Neuron (in vitro differentiated cells): ENCODE results near the gene MAN1B1.

Experiments used
- H2AFZ ChIP-seq: one replicate; pipeline ENCODE4 v1.6.1; 2013; ENCODE audit warnings: low read depth, mild to moderate bottlenecking, inconsistent platforms, low read length, moderate library complexity
- H3K27me3 ChIP-seq: one replicate; pipeline ENCODE4 v1.6.1; 2013; ENCODE audit warnings: low read length; ENCODE audit not compliant: insufficient read depth
- H3K36me3 ChIP-seq: one replicate; pipeline ENCODE4 v1.6.1; 2013; ENCODE audit warnings: low read length; ENCODE audit not compliant: insufficient read depth
- H3K4me1 ChIP-seq: one replicate; pipeline ENCODE4 v1.6.1; 2013; ENCODE audit warnings: low read length; ENCODE audit not compliant: insufficient read depth
- H3K4me3 ChIP-seq: 2 replicates; pipeline ENCODE4 v1.5.1; 2013; ENCODE audit warnings: mild to moderate bottlenecking, low read length, moderate library complexity
- H3K9me3 ChIP-seq: one replicate; pipeline ENCODE4 v1.6.1; 2013; ENCODE audit warnings: low read length

MAN1B1 gene

DNA sequence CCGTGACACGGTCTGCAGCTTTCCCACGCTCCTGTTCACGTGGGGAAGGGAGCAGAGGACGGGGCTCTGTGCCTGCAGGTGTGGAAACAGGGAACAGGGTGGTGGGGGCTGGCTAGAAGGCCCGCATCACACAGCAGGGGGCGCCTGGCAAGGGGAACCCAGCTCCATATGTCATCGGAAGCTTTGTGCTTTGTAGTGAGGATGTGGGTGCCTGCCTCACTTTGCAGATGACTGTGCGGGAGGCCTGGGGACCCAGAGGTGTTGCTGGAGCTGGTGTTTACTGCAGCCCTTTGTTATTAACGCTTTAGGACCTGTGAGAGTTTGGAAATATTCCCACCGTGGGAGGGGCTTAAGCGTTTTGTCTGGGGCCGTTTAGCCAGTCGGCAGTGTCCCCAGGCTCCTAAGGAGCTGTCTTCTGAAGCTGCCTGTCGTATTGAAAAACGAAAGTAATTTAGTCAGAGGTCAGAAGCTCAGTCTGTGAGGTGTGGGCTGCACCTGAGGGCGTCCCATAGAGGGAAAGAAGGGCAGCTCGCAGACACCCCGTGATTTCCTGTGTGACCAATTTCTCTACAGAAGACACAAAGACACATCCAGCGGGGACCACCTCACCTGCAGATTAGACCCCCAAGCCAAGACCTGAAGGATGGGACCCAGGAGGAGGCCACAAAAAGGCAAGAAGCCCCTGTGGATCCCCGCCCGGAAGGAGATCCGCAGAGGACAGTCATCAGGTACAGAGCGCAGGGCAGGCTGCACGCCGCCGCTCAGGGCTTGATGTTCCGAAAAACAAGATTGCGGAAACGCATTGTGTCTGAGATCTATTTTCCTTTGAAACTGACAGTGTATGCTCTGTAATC, 9.1 kb downstream of the MAN1B1 start:
- Histone ChIP-seq H3K4me1 (no peaks in the 10 kb centered on the region), H3K4me3 (no peak overlapping the region), H3K9me3 (no peaks in the 10 kb centered on the region), H3K36me3 (peaks cover 48% of the 10 kb centered on the region), H3K27me3 (no peaks in the 10 kb centered on the region), H2AFZ (no peak overlapping the region)

DNA sequence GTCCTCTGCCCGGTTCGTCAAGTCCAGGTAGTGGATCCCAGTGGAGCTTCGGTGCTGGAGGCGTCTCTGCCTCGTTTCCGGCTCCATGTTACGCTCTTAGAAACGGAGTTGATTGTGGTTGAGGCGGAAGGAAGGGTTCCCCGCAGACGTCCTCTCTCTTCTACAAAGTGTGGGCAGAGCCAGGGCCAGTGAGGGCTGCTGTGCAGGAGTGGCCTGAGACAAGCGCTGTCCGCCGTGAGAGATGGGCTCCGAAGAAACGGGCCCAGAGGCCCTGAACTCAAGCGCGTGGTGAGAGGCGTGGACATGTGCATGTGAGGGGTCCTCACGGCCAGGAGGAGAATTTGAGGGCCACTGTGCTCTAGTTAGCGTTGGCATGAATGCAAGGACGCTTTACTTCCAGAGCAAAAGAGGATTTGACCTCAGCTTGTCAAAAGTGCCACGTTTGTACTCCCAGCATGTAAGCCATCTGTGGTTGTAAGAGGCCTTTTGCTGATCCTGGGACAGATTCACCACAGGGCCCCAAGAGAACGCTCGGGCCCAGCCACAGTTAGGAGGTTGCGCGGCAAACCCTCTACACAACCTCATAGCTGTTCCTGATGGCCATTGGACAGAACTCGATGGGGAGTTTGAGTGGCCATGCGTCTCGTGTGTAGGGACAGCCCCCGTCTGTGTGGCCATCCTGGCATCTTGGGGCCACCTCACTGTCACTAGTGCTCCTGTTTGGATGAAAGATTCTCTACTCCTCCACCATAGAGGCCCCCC, 10.2 kb downstream of the MAN1B1 start:
- Histone ChIP-seq H3K27me3 (no peaks in the 10 kb centered on the region), H2AFZ (no peak overlapping the region), H3K36me3 (peaks cover 58% of the 10 kb centered on the region), H3K9me3 (peaks cover 6% of the 10 kb centered on the region), H3K4me1 (no peaks in the 10 kb centered on the region), H3K4me3 (no peak overlapping the region)

DNA sequence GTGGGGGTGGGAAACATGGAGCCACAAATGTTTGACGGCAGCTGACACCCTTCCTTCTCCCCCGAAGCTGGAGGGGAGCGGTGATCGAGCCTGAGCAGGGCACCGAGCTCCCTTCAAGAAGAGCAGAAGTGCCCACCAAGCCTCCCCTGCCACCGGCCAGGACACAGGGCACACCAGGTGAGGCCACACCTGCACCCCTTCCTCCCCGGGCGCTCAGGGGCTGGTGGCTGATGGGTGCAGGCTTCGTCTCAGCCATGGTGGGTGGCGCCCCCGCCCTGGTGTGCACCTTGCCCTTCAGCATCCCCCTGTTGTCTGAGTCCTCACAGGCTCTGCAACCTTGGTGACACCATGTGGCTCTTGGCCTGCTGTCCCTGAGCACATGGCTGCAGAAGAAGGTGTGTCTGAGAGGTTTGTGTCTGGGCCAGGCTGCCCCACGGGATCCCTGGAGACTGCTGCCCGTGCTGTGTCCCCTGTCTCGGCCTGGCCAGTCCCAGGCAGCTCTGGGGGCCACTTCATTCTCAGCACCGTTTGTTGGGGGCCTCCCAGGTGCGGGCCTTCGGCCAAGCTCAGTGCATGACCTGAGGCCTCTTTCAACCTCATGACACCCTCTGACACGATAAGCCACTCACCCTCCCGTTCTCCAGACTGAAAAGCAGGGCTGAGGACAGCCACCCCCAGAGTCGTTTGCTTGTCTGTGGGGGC, 11.1 kb downstream of the MAN1B1 start:
- Histone ChIP-seq H3K4me1 (no peaks in the 10 kb centered on the region), H3K27me3 (no peaks in the 10 kb centered on the region), H3K36me3 (peaks cover 65% of the 10 kb centered on the region), H2AFZ (no peak overlapping the region), H3K4me3 (no peak overlapping the region), H3K9me3 (peaks cover 16% of the 10 kb centered on the region)

DNA sequence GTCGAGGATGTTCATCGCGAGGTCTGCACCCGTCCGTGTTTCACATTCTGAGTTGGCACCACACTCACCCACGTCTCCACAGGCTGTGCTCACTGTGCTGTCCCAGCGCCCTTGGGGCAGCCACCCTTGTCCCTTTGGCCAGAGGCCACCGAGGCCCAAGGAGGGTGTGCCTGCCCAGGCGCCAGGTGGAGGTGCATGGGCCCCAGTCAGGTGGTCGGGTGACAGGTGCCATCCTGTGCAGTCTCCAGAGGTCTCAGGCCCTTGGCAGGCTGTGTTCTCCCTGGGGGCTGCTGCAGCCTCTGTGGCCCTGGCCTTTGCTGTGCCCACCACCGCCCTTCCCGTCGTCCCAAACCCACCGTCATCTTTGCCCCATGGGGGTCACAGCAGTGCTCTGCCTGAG, 12.4 kb downstream of the MAN1B1 start:
- Histone ChIP-seq H3K27me3 (no peaks in the 10 kb centered on the region), H3K4me3 (no peak overlapping the region), H2AFZ (no peak overlapping the region), H3K36me3 (peaks cover 76% of the 10 kb centered on the region), H3K4me1 (no peaks in the 10 kb centered on the region), H3K9me3 (peaks cover 21% of the 10 kb centered on the region)

DNA sequence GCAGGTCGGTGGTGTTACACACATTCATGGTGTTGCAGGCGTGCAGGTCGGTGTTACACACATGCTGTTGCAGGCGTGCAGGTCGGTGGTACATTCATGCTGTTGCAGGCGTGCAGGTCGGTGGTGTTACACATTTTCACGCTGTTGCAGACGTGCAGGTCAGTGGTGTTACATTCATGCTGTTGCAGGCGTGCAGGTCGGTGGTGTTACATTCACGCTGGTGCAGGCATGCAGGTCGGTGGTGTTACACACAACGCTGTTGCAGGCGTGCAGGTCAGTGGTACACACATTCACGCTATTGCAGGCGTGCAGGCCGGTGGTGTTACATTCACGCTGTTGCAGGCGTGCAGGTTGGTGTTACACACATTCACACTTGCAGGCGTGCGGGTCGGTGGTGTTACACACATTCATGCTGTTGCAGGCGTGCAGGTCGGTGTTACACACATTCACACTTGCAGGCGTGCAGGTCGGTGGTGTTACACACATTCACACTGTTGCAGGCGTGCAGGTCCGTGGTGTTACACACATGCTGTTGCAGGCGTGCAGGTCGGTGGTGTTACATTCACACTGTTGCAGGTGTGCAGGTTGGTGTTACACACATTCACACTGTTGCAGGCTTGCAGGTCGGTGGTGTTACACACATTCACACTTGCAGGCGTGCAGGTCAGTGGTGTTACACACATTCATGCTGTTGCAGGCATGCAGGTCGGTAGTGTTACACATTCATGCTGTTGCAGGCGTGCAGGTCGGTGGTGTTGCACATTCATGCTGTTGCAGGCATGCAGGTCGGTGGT, 16.6 kb downstream of the MAN1B1 start:
- no peak overlapping the region for H3K4me3 ChIP-seq
- no peaks in the 10 kb centered on the region for H3K4me1 ChIP-seq
- no peaks in the 10 kb centered on the region for H3K27me3 ChIP-seq
- no peak overlapping the region for H2AFZ ChIP-seq
- peaks cover 21% of the 10 kb centered on the region for H3K9me3 ChIP-seq
- peaks cover 78% of the 10 kb centered on the region for H3K36me3 ChIP-seq

DNA sequence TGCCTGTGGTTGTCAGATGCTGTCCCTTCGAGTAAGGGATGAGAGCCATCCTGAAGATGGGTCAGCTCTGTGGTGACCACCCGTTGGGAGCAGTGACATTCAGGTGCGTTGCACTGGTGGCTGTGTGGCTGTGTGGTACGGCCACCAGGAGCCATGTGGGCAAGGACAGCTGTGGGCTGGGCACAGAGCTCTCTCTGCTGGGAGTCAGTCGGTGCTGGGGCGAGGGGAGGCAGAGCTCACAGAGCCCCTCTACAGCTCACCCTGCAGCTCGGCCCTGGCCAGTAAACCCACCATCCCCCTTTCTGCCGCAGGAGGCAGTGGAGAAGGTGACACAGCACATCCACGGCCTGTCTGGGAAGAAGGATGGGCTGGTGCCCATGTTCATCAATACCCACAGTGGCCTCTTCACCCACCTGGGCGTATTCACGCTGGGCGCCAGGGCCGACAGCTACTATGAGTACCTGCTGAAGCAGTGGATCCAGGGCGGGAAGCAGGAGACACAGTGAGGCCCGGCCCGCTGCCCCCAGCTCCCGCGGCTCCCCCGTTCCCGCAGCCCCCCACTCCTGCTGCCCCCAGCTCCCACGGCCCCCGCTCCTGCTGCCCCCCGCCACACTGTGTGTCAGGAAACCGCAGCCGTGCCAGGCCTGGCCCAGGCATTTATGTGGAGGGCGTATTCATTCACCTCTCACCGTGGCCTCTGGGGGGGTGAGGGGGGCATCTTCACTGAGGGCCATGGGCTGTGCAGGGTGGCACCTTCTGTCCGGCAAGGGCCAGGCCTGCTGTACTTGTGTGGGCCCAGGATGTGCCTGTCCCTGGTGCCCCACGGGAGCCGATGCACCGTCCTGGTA, 19.3 kb downstream of the MAN1B1 start:
- Histone ChIP-seq H3K4me1 (no peaks in the 10 kb centered on the region), H3K9me3 (peaks cover 21% of the 10 kb centered on the region), H3K36me3 (peaks cover 78% of the 10 kb centered on the region), H3K27me3 (no peaks in the 10 kb centered on the region), H3K4me3 (no peak overlapping the region), H2AFZ (no peak overlapping the region)

DNA sequence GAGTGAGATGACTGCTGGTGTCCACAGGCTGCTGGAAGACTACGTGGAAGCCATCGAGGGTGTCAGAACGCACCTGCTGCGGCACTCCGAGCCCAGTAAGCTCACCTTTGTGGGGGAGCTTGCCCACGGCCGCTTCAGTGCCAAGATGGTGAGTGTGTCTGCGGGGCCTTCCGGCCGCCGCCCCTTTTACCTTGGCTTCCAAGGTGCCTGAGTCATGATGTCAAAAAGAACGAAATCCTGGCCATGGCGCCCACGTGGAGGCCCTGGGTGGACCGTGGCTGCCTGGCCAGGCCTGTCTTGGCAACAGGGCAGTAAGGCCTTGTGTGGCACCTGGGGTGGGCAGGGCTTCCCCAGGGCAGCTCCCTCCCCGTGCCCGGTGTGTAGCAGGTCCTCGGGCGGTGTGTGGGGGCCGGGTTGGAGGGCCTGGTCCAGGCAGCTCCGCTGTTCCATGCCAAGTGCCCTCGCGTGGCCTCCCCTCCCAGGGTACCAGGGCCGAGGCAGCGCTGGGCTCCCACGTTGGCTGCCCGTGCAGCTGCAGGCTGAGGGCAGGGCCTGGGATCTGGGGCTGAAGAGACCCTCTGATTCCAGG, 20.0 kb downstream of the MAN1B1 start:
- no peak overlapping the region for H3K4me3 ChIP-seq
- H3K36me3 ChIP-seq: peaks cover 71% of the 10 kb centered on the region
- peaks cover 17% of the 10 kb centered on the region for H3K9me3 ChIP-seq

DNA sequence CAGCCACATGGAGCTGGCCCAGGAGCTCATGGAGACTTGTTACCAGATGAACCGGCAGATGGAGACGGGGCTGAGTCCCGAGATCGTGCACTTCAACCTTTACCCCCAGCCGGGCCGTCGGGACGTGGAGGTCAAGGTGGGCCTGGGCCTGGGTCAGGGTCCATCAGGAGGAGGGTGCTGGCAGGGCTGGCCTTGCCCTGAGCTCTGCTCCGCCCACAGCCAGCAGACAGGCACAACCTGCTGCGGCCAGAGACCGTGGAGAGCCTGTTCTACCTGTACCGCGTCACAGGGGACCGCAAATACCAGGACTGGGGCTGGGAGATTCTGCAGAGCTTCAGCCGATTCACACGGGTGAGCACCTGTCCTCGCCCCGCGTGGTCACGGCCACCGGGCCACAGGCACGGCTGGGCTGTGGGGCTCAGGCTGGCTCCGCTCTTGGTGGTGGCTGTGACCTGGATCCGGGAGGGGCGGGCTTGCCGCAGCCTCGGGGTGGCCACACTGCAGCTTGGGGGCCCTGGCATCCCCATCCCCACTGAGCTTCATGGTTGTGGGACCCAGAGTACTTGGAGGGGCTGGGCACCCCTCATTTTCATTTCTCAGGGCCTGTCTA, 20.6 kb downstream of the MAN1B1 start:
- Histone ChIP-seq H3K9me3 (peaks cover 10% of the 10 kb centered on the region), H3K4me3 (no peak overlapping the region), H3K4me1 (no peaks in the 10 kb centered on the region), H3K27me3 (no peaks in the 10 kb centered on the region), H3K36me3 (peaks cover 64% of the 10 kb centered on the region), H2AFZ (no peak overlapping the region)

More for the DNA sequence above, 20.0 kb downstream of the MAN1B1 start:
- H2AFZ ChIP-seq: no peak overlapping the region
- H3K27me3 ChIP-seq: no peaks in the 10 kb centered on the region
- no peaks in the 10 kb centered on the region for H3K4me1 ChIP-seq

DNA sequence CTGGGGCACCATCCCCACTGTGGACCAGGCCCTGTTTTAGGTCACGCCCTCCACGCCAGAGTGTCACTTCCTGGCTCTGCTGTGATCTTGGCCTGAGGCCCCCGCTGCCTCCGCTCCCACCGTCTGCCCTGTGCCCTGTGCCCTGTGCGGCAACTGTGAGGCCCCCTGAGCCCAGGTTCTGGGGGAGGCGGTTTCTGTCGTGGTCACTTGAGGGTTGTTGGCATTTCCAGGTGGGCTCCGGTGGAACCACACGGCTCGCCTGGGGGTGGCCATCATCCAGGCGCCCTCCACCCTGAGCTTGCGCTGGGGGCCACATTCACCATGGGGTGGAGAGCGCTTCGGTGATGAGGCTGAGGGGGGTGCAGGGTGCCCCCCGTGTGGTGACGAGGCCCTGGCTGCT, 21.2 kb downstream of the MAN1B1 start:
- H3K4me3 ChIP-seq: no peak overlapping the region
- H3K27me3 ChIP-seq: no peaks in the 10 kb centered on the region
- H3K36me3 ChIP-seq: peaks cover 58% of the 10 kb centered on the region
- peaks cover 5% of the 10 kb centered on the region for H3K9me3 ChIP-seq
- no peaks in the 10 kb centered on the region for H3K4me1 ChIP-seq
- H2AFZ ChIP-seq: no peak overlapping the region

DNA sequence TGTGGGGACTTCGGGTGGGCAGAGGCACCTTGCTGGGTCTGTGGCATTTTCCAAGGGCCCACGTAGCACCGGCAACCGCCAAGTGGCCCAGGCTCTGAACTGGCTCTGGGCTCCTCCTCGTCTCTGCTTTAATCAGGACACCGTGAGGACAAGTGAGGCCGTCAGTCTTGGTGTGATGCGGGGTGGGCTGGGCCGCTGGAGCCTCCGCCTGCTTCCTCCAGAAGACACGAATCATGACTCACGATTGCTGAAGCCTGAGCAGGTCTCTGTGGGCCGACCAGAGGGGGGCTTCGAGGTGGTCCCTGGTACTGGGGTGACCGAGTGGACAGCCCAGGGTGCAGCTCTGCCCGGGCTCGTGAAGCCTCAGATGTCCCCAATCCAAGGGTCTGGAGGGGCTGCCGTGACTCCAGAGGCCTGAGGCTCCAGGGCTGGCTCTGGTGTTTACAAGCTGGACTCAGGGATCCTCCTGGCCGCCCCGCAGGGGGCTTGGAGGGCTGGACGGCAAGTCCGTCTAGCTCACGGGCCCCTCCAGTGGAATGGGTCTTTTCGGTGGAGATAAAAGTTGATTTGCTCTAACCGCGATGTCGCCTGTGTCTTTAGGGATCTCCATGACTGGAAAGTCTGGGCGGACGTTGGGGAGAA, 21.9 kb downstream of the MAN1B1 start:
- H2AFZ ChIP-seq: no peak overlapping the region
- H3K9me3 ChIP-seq: no peaks in the 10 kb centered on the region
- peaks cover 51% of the 10 kb centered on the region for H3K36me3 ChIP-seq
- no peaks in the 10 kb centered on the region for H3K27me3 ChIP-seq
- H3K4me1 ChIP-seq: no peaks in the 10 kb centered on the region
- no peak overlapping the region for H3K4me3 ChIP-seq
